Measurements from ENCODE around the gene RASGRP4.
"Not testable (repeated sequence)": the region's sequence is repeated elsewhere in the genome, so short reads cannot be mapped to it uniquely, and the experiment has no call there.

RASGRP4 gene

GRCh38 chr19:38371081-38371480 is 54.9 kb downstream of the RASGRP4 start:
- no peak for DNase-seq (ENCODE audit: low read depth in 2 of 2)

- no peak for DNase-seq (ENCODE audit: low read depth in 2 of 2)
Measured at GRCh38 chr19:38370299-38370698, 55.7 kb downstream of the RASGRP4 start.

GRCh38 chr19:38369584-38369983 is 56.4 kb downstream of the RASGRP4 start:
- no peak for DNase-seq (ENCODE audit: low read depth in 2 of 2)

GRCh38 chr19:38367041-38367440 is 59.0 kb downstream of the RASGRP4 start:
- no peak for DNase-seq (ENCODE audit: low read depth in 2 of 2)

- not testable (repeated sequence) for DNase-seq (ENCODE audit: low read depth in 2 of 2)
Measured at GRCh38 chr19:38362946-38363688, 62.9 kb downstream of the RASGRP4 start.

- peak; percentile 33 to 36 for DNase-seq (ENCODE audit: low read depth in 2 of 2)
Measured at GRCh38 chr19:38362076-38362945, 63.7 kb downstream of the RASGRP4 start.

- DNase-seq (ENCODE audit: low read depth in 2 of 2) = peak in 1 of 2 donors; percentile 36
Measured at GRCh38 chr19:38361633-38362075, 64.4 kb downstream of the RASGRP4 start.

- no peak for DNase-seq (ENCODE audit: low read depth in 2 of 2)
Measured at GRCh38 chr19:38360839-38361631, 65.0 kb downstream of the RASGRP4 start.

GRCh38 chr19:38360351-38360750 is 65.7 kb downstream of the RASGRP4 start:
- DNase-seq (ENCODE audit: low read depth in 2 of 2) = no peak

GRCh38 chr19:38359242-38360021 is 66.6 kb downstream of the RASGRP4 start:
- no peak for DNase-seq (ENCODE audit: low read depth in 2 of 2)

Measured in stimulated activated CD8-positive, alpha-beta memory T cell treated with anti-CD3 and anti-CD28 coated beads, Interleukin-2, amount 100 ng/mL, for 1 hour (primary cell).